Jurkat, Clone E6-1 (cell line): ENCODE results near the gene GALE.
"Not testable (repeated sequence)": the region's sequence is repeated elsewhere in the genome, so short reads cannot be mapped to it uniquely, and the experiment has no call there.

Source experiments
- DNase-seq: peaks from one replicate; pipeline ENCODE4 v3.0.0-alpha.2; 2011; ENCODE audit warnings: low read depth, low spot score
- H3K4me3 ChIP-seq: 2 replicates; pipeline ENCODE4 v1.5.1; 2011; ENCODE audit warnings: mild to moderate bottlenecking, low read length, control low read depth, moderate library complexity

GALE gene

DNA sequence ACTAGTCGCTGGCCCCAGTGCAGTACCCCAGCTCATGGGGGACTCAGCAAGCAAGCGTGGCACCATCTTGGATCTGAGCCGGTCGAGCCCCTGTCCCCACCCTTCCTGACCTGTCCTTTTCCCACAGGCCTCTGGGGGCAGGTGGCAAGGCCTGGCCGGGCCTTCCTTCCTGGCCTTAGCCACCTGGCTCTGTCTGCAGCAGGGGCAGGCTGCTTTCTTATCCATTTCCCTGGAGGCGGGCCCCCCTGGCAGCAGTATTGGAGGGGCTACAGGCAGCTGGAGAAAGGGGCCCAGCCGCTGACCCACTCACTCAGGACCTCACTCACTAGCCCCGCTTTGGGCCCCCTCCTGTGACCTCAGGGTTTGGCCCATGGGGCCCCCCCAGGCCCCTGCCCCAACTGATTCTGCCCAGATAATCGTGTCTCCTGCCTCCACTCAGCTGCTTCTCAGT, 5.8 kb downstream of the GALE start:
- not testable (repeated sequence) for DNase-seq, H3K4me3 ChIP-seq

DNA sequence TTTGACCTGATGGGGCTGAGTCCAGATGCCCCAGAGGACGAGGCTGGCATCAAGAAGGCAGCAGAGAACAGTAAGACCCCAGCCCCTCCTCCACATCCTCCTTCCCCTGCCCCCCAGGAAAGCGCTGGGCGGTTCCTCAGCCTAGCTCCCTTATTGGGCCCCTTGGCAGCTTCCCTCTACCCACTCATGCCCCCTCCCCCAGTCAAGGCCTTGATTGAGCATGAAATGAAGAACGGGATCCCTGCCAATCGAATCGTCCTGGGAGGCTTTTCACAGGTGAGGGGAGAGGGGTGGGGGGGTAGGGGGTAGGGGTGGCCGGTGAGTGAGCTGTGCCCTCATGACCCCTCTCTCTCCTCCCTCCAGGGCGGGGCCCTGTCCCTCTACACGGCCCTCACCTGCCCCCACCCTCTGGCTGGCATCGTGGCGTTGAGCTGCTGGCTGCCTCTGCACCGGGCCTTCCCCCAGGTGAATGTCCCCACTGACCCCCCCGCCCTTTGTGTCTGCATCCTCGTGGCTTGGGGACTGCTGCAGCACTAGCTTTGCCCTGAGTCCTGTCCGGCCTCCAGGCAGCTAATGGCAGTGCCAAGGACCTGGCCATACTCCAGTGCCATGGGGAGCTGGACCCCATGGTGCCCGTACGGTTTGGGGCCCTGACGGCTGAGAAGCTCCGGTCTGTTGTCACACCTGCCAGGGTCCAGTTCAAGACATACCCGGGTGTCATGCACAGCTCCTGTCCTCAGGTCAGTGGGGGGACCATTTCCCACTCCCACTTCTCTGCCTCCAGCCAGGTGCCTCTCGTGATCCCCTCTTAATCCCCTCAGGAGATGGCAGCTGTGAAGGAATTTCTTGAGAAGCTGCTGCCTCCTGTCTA, 6.5 kb downstream of the GALE start:
- H3K4me3 ChIP-seq, result no peak overlapping the region
- no peak for DNase-seq

DNA sequence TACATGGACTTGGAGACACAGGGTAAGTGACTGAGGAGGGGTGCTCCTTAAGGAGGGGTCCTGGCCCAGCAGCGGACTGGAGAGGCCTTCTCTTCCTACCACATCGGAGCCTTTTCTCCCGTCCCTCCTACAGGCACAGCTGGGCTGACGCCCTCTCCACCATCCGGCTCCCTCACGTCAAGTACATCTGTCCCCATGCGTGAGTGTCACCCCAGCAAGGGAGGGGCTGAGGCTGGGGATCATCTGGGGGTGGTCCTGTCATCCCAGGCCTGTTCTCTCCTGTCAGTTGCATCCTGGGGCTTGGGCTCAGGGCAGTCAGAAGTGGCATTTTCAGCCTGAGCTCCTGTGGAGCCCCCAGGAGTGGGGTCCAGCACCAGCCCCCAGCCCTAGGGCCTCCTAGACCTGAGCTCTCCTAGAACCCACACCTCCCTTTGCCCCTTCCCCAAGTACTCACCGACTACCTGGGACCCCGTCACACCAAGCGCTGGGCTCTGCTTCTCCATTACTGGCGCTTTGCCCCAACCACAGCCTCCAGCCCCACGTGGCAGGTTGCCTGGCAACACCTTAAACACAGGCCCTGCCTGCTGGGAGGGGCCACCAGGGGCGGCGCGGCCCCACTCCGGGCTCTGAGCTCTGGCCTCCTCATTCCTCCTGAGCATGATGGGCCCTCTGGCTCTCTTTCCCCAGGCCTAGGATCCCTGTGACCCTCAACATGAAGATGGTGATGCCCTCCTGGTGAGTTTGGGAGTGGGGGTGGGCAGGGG, 7.4 kb downstream of the GALE start:
- H3K4me3 ChIP-seq, result no peak overlapping the region
- DNase-seq, result no peak

DNA sequence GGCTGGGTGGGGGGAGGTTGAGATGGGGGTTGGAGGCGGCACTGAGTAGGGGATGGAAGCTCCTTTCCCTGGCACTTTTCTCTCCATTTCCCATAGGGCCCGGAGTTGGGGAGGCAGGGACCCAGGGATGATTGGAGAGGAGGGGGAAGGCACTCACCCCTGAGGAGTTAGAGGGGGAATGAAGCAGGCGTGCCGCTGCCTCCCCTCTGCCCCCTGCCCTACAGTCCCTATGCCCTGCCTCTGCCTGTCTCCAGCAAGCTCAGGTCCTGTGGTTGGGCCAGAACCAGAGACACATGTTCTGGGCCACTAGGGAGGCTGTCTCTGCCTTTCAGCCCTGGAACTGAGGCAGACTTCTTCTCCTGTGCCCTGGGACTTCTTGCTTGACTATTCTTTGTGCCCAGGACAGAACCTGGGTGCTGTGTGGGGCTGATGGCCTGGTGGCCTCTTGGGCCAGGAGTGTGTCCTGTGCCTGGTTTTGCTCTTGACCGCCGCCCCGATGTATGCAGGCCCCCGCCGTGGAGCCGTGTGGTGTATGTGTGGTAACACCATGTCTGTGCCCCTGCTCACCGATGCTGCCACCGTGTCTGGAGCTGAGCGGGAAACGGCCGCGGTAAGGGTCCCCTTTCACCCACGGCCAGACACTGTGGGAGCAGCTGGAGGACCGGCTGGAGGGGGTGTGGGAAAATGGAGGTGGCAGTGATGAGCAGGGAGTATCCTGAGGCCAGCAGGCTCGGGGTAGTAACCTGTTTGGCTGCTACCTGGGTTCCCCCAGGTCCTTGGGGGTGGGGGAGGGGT, 8.2 kb downstream of the GALE start:
- peak overlapping the region; percentile 94 for H3K4me3 ChIP-seq
- DNase-seq, result no peak

DNA sequence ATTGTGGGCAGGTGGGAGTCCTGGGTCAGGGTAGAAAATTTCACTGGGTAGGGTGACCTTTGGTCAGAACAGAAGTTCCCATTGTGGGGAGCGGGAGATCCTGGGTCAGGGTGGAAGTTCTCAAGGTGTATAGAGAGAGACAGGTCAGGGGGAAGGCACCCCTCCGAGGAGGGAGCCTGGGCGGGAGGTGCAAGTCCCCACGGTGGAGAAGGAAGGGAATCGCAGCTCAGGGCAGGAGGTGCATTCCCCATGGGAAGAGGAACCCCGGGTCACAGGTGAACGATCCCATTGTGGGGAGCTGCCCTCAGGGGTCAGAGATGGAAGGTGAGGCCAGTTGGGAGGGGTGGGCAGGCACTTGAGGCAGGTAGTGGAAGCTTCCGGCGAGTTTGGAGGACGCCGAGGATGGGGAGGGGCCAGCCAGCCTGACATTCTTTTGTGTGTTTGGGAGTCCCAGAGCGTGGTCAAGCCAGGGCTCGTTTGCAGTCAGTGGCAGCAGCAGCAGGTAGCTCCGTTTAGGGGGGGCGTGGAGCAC, 9.0 kb downstream of the GALE start:
- no peak for DNase-seq
- peak overlapping the region; percentile 94 for H3K4me3 ChIP-seq

DNA sequence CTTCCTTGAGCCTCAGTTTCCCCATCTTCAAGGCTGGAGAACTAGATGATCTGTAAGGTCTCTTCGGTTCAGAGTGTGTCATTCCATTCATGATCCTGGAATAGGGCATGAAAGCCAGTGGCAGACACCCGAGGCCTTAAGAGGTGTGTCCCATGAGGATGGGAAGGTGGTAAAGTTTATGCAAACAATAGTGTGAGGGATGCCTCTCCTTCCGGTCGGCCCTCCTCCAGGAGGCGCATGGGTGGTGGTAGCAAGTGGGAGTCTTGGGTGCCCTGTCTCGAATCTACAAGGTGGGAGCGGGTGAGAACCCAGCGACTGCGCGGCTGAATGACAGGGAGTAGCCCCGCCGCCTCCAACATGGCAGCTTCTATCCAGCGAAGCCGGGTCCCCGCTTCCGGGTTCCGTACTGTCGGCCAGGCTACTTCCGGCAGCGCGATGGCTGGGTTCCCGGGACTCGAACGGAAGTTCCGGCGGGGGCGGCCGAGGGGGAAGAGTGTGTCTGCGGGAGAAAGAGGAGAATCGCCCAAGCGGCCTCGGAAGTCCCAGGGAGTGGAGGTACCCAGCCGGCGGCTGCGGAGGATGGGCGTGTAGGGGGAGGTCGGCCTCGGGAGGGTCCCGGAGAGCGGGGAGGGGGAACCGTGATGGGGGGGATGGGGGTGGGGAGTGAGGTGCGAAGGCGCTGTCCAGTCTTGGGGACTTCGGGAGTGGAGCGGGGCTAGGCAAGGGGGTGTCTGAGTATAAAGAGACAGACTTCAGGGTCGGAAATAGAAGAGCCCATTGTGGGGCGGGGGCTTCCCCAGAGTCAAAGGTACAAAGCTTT, 9.6 kb downstream of the GALE start, which contains the start of gene LYPLA2:
Gene LYPLA2, plus strand, starts transcription at position 450 of the 820 bp plus-strand sequence. CDS start 1,538 bp downstream, outside the sequence.
- peak within 1 kb of the TSS; percentile 94 for H3K4me3 ChIP-seq
- peak; percentile 80 for DNase-seq

DNA sequence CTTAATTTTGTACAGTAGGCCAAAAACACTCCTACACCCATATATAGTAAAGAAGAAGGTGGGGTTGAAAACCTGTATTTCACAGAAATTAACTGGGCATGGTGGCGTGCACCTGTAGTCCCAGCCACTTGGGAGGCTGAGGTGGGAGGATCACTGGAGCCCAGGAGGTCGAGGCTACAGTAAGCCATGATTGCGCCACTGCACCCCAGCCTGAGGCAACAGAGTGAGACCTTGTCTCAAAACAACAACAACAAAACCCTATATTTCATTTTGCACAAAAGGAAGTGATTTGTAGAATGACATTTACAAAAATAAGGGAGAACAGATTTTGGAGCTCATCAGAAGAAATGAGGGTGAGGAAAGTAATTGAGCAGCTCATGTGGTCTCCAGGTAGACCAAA, 11.9 kb downstream of the GALE start:
- no peak for DNase-seq
- no peak overlapping the region for H3K4me3 ChIP-seq

DNA sequence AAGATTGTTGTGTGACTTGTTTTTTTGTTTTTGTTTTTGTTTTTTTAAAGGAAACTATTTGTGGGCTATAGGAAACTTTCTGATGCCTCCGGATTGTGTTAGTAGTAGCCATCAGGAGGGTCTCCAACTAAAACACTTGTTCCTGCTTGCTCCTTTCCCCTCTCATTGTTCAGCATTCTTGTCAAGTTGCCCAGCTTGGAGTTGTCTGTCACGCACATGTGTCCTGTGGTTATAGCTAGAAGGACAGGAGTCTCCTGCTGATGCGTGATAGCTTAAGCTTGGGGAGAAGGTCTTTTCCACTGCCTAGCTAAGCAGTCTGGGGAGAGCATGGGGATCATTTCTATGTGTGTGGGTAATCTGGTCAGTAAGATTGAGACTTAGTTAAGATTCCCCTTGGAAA, 12.9 kb downstream of the GALE start:
- DNase-seq, result no peak
- no peak overlapping the region for H3K4me3 ChIP-seq

DNA sequence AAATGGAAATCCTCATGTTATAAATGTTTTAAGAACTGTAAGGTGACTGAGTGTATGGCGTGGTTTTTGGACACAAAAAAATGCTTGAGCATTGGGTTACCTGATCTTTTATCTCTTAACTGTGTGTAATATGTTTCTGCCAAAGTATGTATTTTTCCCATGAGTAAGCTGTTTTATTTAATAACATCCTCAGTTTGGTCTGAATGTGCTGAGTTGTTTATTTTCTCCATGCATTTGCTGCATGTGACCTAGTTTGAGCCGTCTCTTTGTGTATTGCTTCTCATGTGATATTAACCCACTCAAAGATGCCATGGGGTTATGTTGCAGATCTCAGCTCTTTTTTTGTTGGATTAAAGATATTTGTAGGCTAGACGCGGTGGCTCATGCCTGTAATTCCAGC, 15.7 kb downstream of the GALE start:
- no peak for DNase-seq
- H3K4me3 ChIP-seq, result no peak overlapping the region

DNA sequence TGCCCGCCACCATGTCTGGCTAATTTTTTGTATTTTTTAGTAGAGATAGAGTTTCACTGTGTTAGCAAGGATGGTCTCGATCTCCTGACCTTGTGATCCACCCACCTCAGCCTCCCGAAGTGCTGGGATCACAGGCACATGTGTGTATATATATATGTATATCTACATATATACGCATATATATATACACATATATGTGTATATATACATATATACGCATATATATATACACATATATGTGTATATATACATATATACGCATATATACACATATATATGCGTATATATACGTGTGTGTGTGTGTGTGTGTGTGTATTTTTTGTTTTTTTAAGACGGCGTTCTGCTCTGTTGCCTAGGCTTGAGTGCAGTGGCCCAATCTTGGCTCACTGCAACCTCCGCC, 17.4 kb downstream of the GALE start:
- DNase-seq, H3K4me3 ChIP-seq: not testable (repeated sequence)

DNA sequence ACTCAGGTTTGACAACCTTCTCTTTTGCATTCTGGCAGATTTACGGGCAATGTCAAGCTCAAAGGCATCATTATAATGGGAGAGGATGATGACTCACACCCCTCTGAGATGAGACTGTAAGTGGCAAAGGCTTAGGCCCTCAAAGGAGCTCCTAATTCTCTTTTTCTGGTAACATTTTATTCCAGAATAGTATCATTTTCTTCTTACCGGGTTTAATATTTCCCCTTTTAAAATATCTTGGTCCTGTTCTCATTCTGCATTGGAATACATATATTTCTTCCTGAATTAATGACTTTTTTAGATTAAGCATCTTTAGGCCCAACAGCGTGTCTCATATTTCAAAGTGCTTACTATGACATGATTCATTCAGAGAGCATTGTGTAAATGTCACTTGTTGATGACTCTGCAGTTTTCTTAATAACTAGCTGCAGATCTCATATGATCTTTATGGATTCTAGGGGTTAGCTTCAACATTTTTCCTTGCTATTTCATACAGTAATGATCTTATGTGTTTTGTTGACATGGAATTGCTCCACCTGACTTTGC, 20.7 kb downstream of the GALE start:
- no peak overlapping the region for H3K4me3 ChIP-seq
- no peak for DNase-seq

DNA sequence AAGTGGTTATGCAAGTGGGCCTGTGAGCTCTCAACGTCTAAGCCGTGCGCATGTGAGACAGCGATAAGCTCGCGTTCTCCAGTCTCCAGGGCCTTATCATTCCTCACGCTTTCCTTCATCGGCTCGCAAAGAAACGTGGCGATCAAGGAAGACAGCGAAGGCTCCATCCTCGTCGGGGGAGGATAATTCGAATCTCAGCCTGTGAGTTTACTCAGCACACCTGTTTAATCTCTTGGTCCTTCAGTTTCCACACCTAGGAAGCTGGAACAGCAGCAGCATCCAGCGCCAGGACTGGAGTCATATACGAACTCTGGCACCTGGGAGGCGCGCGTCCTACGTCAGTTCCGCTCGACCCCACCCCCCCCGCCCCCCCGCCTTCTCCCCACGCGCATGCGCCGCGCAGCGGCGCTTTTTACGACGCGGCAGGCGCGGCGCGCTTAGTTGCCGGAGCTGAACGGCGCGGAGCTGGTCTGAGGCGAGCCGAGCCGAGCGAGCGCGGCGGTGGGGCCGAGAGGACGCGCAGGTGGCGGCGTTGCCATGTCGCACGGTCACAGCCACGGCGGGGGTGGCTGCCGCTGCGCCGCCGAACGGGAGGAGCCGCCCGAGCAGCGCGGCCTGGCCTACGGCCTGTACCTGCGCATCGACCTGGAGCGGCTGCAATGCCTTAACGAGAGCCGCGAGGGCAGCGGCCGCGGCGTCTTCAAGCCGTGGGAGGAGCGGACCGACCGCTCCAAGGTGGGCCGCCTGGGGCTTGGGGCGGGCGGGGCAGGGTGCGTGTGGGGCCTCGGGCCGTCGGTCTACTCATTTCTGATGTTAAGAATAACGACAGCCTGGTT, 22.4 kb downstream of the GALE start, which contains the start of gene PITHD1:
Gene PITHD1, plus strand, starts transcription at position 440 of the 836 bp plus-strand sequence. Its CDS starts 98 bp downstream, at position 538.
- H3K4me3 ChIP-seq, result peak within 1 kb of the TSS; percentile 100
- peak; percentile 80 for DNase-seq

DNA sequence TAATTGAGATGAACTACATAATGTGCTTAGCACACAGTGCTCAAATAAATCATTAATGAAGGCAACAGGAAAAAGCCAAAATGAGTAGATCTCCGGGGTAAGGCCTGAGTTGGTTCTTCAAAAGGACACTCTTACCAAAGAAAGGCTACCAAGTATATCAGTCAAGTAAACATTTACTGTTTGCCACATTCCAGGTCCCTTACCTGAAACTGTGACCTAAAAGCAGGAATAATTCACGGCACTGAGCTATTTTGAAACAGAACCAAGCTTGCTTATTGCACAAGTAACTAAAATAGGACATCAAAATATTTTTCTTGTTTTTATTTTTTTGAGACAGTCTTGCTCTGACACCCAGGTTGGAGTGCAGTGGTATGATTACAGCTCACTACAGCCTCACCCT, 24.3 kb downstream of the GALE start:
- H3K4me3 ChIP-seq, result no peak overlapping the region
- no peak for DNase-seq

DNA sequence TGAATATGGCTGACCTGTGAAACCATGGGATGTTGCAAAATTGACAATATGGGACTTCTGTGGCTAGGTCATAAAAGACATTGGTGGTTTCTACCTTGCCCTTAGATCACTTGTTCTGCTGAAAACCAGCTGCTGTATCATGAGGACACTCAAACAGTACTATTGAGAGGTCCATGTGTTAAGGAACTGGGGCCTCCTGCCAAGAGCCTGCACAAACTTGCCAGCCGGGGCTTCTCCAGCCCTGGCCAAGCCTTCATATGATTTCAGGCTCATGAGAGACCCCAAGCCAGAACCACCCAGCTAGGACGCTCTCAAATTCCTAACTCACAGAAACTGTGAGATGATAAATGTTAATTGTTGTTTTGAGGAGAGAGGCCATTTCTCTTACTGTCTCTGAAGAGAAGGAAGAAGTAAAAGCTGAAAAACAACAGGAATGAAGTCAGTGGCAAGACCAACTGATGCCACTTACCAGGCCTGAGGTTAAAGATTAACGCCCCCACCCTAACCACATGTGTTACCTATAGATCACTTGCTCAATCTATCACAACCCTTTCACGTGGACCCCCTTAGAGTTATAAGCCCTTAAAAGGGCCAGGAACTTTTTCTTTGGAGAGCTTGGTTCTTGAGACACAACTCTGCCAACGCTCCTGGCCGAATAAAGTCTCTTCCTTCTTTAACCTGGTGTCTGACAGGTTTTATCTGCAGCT, 26.2 kb downstream of the GALE start:
- no peak overlapping the region for H3K4me3 ChIP-seq
- DNase-seq, result no peak

DNA sequence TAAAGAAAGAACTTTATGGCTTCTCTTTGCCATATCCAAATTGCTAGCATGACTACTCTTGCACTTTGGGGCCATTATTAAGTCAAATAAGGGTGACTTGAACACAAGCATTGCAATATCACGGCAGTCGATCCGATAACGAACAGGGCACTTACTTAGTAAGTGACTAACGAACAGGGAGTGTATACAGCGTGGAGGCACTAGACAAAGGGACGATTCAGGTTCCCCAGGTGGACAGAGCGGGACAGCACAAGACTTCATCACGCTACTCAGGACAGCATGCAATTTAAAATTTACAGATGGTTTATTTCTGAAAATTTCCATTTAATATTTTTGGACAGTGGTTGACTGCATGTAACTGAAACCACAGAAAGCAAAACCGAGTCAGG, 27.7 kb downstream of the GALE start:
- no peak for DNase-seq
- H3K4me3 ChIP-seq, result no peak overlapping the region

DNA sequence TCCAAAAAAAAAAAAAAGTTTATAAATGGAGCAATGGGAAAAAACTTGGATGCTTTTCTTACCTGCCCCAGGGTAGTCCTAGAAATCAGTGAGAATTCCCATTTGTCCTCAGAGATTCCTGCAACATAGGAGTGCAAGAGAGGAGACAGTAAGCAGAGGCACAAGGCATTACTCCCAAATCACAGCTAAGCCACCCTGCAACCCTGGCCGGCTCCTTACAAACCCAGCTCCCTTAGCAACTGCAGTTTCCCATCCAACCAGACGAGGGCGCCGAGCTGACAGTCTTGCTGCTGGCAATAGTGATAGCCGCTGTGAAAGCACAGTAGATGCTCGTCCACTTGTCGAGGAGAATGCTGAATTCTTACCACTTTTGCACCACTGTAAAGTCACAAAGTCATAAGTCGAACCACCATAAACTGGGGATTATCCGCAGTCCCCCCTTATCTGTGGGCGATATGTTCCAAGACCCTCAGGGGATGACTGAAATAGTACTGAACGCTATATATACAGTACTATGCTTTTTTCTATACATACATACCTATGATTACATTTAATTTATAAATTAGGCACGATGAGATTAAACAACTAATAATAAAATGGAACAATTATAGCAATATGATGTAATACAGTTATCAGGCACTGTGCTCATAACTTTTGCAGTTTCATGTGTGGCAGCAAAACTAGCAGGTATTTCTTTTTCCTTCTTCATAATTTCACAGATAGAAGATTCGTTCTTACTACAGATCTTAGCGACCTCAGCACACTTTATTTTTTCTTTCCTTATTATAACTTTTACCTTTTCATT, 28.3 kb downstream of the GALE start:
- H3K4me3 ChIP-seq, result no peak overlapping the region
- DNase-seq, result peak; percentile 76
